Activated B cell treated with CpG ODN at 0.5 μM for 24 hours (primary cell): Measurements from ENCODE around the gene POPDC2. TPM values are rescaled to one million over a fixed set of nuclear protein-coding genes. Genes with fewer than 3 reads are reported as not detected.

Experiments used
- ATAC-seq: fragments of 200-7000 bp; cut with Tn5 transposase; one replicate; pipeline ENCODE4 v1.10.0; 2021; ENCODE audit warnings: low read depth, mild to moderate bottlenecking, moderate library complexity
- CTCF ChIA-PET: fragments of 350-600 bp; sonication (Branson Sonifier 250); formaldehyde crosslinking; loops from one replicate; lab custom pipeline; 2021; ENCODE audit warnings: antibody characterized with exemption; lab: Charles Lee
- POLR2A ChIA-PET: fragments of 350-600 bp; sonication (Branson Sonifier 250); formaldehyde crosslinking; loops from one replicate; lab custom pipeline; 2021; ENCODE audit warnings: antibody characterized with exemption; lab: Charles Lee
- DNase-seq: peaks from one replicate; pipeline ENCODE4 v3.0.0; 2022
- H3K27ac Mint-ChIP-seq: one replicate; pipeline ENCODE4 v1.8.0; 2020; ENCODE audit warnings: mixed read lengths
- H3K27me3 Mint-ChIP-seq: one replicate; pipeline ENCODE4 v1.8.0; 2021; ENCODE audit warnings: mixed read lengths
- H3K36me3 Mint-ChIP-seq: one replicate; pipeline ENCODE4 v1.8.0; 2021; ENCODE audit warnings: low read depth, mixed read lengths
- H3K4me1 Mint-ChIP-seq: one replicate; pipeline ENCODE4 v1.8.0; 2021; ENCODE audit warnings: mixed read lengths
- H3K4me3 Mint-ChIP-seq: one replicate; pipeline ENCODE4 v1.8.0; 2020; ENCODE audit warnings: mild to moderate bottlenecking, mixed read lengths
- H3K9me3 Mint-ChIP-seq: one replicate; pipeline ENCODE4 v1.8.0; 2020; ENCODE audit warnings: mixed read lengths
- CTCF ChIP-seq: fragments of 200-600 bp; IDR thresholded peaks from one replicate; pipeline ENCODE4 v1.8.0; 2022; ENCODE audit warnings: antibody characterized with exemption, mild to moderate bottlenecking
- intact Hi-C: fragments of 100-400 bp; cut with micrococcal nuclease; formaldehyde crosslinking; loops from one replicate; pipeline ENCODE4 v1.15.1; 2024
- total RNA-seq: library from RNA; stranded (reverse); gene quantifications from 2 replicates; pipeline ENCODE4 v1.2.3, GENCODE V29; 2022

POPDC2 gene
- total RNA-seq, 1 donor from 2014 or later = 6.7 TPM

GRCh38 chr3:119613201-119613600 is 47.2 kb downstream of the POPDC2 start:
- Mint-ChIP-seq H3K4me3 (no peak overlapping the region), H3K27me3 (no peaks in the 10 kb centered on the region), H3K9me3 (no peaks in the 10 kb centered on the region), H3K27ac (no peak overlapping the region), H3K36me3 (no peaks in the 10 kb centered on the region), H3K4me1 (no peaks in the 10 kb centered on the region)
- TF ChIP-seq CTCF = no peak
- POLR2A ChIA-PET = interaction anchor here (1.4 kb wide), 1 partner anchor 59 kb away, joined by 3 read pairs; no protein-coding TSS in a partner anchor
- ATAC-seq (no peak), DNase-seq (no peak)
- intact Hi-C loops = no loop called here
- CTCF ChIA-PET = no interaction called here

GRCh38 chr3:119611664-119612063 is 48.7 kb downstream of the POPDC2 start:
- intact Hi-C loops = no loop called here
- no peak for DNase-seq
- no peak for TF ChIP-seq CTCF
- no peaks in the 10 kb centered on the region for H3K27me3 Mint-ChIP-seq
- ChIA-PET POLR2A (interaction anchor here (0.6 to 0.7 kb wide), 2 partner anchors 9 to 10 kb away, joined by 3 to 4 read pairs; no protein-coding TSS in a partner anchor), CTCF (no interaction called here)
- H3K9me3 Mint-ChIP-seq = no peaks in the 10 kb centered on the region
- no peak overlapping the region for H3K27ac Mint-ChIP-seq
- no peak overlapping the region for H3K4me3 Mint-ChIP-seq
- no peaks in the 10 kb centered on the region for H3K36me3 Mint-ChIP-seq
- ATAC-seq = no peak
- no peaks in the 10 kb centered on the region for H3K4me1 Mint-ChIP-seq

GRCh38 chr3:119609301-119609700 is 51.1 kb downstream of the POPDC2 start:
- TF ChIP-seq CTCF = no peak
- no peak overlapping the region for H3K4me3 Mint-ChIP-seq
- H3K9me3 Mint-ChIP-seq = no peaks in the 10 kb centered on the region
- H3K36me3 Mint-ChIP-seq = no peaks in the 10 kb centered on the region
- intact Hi-C loops = no loop called here
- no peak for DNase-seq
- ChIA-PET POLR2A (interaction anchor here (0.9 kb wide), 1 partner anchor 9 kb away, joined by 3 read pairs; no protein-coding TSS in a partner anchor), CTCF (interaction anchor here (1.1 kb wide), 1 partner anchor 9 kb away, joined by 4 read pairs; no protein-coding TSS in a partner anchor)
- ATAC-seq = no peak
- H3K27ac Mint-ChIP-seq = no peak overlapping the region
- no peaks in the 10 kb centered on the region for H3K27me3 Mint-ChIP-seq
- no peaks in the 10 kb centered on the region for H3K4me1 Mint-ChIP-seq

GRCh38 chr3:119608405-119609000 is 51.9 kb downstream of the POPDC2 start:
- H3K4me3 Mint-ChIP-seq = no peak overlapping the region
- intact Hi-C loops = no loop called here
- ATAC-seq = no peak
- no peak for TF ChIP-seq CTCF
- CTCF ChIA-PET = no interaction called here
- H3K36me3 Mint-ChIP-seq = no peaks in the 10 kb centered on the region
- POLR2A ChIA-PET = interaction anchor here (0.9 kb wide), 1 partner anchor 8 kb away, joined by 3 read pairs; no protein-coding TSS in a partner anchor
- no peaks in the 10 kb centered on the region for H3K4me1 Mint-ChIP-seq
- H3K9me3 Mint-ChIP-seq = no peaks in the 10 kb centered on the region
- H3K27ac Mint-ChIP-seq = no peak overlapping the region
- no peaks in the 10 kb centered on the region for H3K27me3 Mint-ChIP-seq
- no peak for DNase-seq

GRCh38 chr3:119604878-119605277 is 55.5 kb downstream of the POPDC2 start:
- TF ChIP-seq CTCF = no peak
- H3K9me3 Mint-ChIP-seq = no peaks in the 10 kb centered on the region
- ChIA-PET POLR2A (no interaction called here), CTCF (no interaction called here)
- no peak overlapping the region for H3K4me3 Mint-ChIP-seq
- no peak overlapping the region for H3K27ac Mint-ChIP-seq
- H3K27me3 Mint-ChIP-seq = no peaks in the 10 kb centered on the region
- no peaks in the 10 kb centered on the region for H3K36me3 Mint-ChIP-seq
- ATAC-seq (no peak), DNase-seq (no peak)
- peaks cover 10% of the 10 kb centered on the region for H3K4me1 Mint-ChIP-seq
- intact Hi-C loops = no loop called here
